Immature natural killer cell (primary cell): ENCODE measurements around the gene MCU. TPM values are rescaled to one million over a fixed set of nuclear protein-coding genes. Genes with fewer than 3 reads are reported as not detected.
"Not testable (repeated sequence)": the region's sequence is repeated elsewhere in the genome, so short reads cannot be mapped to it uniquely, and the experiment has no call there.

ENCODE experiments used
- DNase-seq, 3 donors: peaks; one replicate each; pipeline ENCODE4 v3.0.0; 2022; ENCODE audit warnings: mixed read lengths in 1 of 3
- H3K27ac Mint-ChIP-seq, 6 donors: one replicate each; pipeline ENCODE4 v1.8.0; 2020; ENCODE audit warnings: mixed read lengths in 6 of 6, mild to moderate bottlenecking in 5 of 6, inconsistent platforms in 4 of 6, moderate library complexity in 3 of 6
- H3K27me3 Mint-ChIP-seq, 3 donors: one replicate each; pipeline ENCODE4 v1.8.0; 2020 to 2021; ENCODE audit warnings: low read depth in 3 of 3, mild to moderate bottlenecking in 3 of 3, mixed read lengths in 3 of 3, moderate library complexity in 3 of 3, inconsistent platforms in 1 of 3
- H3K36me3 Mint-ChIP-seq, 3 donors: one replicate each; pipeline ENCODE4 v1.8.0; 2020; ENCODE audit warnings: mixed read lengths in 3 of 3, inconsistent platforms in 2 of 3, mild to moderate bottlenecking in 2 of 3
- H3K4me1 Mint-ChIP-seq, 2 donors: one replicate each; pipeline ENCODE4 v1.8.0; 2020; ENCODE audit warnings: inconsistent platforms in 2 of 2, mild to moderate bottlenecking in 2 of 2, mixed read lengths in 2 of 2, moderate library complexity in 1 of 2
- H3K4me3 Mint-ChIP-seq, 5 donors: one replicate each; pipeline ENCODE4 v1.8.0; 2020; ENCODE audit warnings: mild to moderate bottlenecking in 5 of 5, mixed read lengths in 5 of 5, inconsistent platforms in 3 of 5, moderate library complexity in 3 of 5
- H3K9me3 Mint-ChIP-seq, 6 donors: one replicate each; pipeline ENCODE4 v1.8.0; 2020; ENCODE audit warnings: mild to moderate bottlenecking in 6 of 6, mixed read lengths in 6 of 6, inconsistent platforms in 4 of 6, moderate library complexity in 3 of 6
- polyA plus RNA-seq, 3 donors: library from polyadenylated mRNA; unstranded; fragments of 300-500 nt; fragmentation: Illumina TruSeq; gene quantifications; one replicate each; pipeline ENCODE4 v1.2.3, GENCODE V29; 2021

MCU gene
- polyA plus RNA-seq, 3 donors from 2014 or later, result 9.2 to 11.6 (median 11.5) TPM

- DNase-seq, result no peak
- no peaks in the 10 kb centered on the region for H3K36me3 Mint-ChIP-seq
- H3K9me3 Mint-ChIP-seq, result no peaks in the 10 kb centered on the region
- H3K4me3 Mint-ChIP-seq, result no peak overlapping the region
- no peaks in the 10 kb centered on the region for H3K4me1 Mint-ChIP-seq
- peaks cover 2 to 10% (median 3%) of the 10 kb centered on the region in 3 donors for H3K27me3 Mint-ChIP-seq
- H3K27ac Mint-ChIP-seq, result no peak overlapping the region
These were observed 26.0 kb upstream of the MCU start for GRCh38 chr10:72665925-72666324.

GRCh38 chr10:72667207-72667864 is 24.6 kb upstream of the MCU start:
- no peak overlapping the region for H3K27ac Mint-ChIP-seq
- DNase-seq, result no peak
- H3K4me1 Mint-ChIP-seq, result no peaks in the 10 kb centered on the region
- H3K36me3 Mint-ChIP-seq, result no peaks in the 10 kb centered on the region
- H3K27me3 Mint-ChIP-seq, result peaks cover 2 to 7% (median 3%) of the 10 kb centered on the region in 3 donors
- no peak overlapping the region for H3K4me3 Mint-ChIP-seq
- H3K9me3 Mint-ChIP-seq, result no peaks in the 10 kb centered on the region

- Mint-ChIP-seq H3K27ac (no peak overlapping the region), H3K27me3 (peaks cover 0 to 5% (median under 1%) of the 10 kb centered on the region in 3 donors), H3K4me3 (no peak overlapping the region), H3K9me3 (peaks cover 0 to 2% (median 0%) of the 10 kb centered on the region in 6 donors), H3K36me3 (no peaks in the 10 kb centered on the region), H3K4me1 (no peaks in the 10 kb centered on the region)
- no peak for DNase-seq
These were observed 18.7 kb upstream of the MCU start for GRCh38 chr10:72673280-72673679.

- not testable (repeated sequence) for H3K36me3 Mint-ChIP-seq, H3K27ac Mint-ChIP-seq, H3K9me3 Mint-ChIP-seq
These were observed 17.8 kb upstream of the MCU start for GRCh38 chr10:72674174-72674573.

GRCh38 chr10:72679838-72680241 is 12.1 kb upstream of the MCU start:
- no peak overlapping the region for H3K4me3 Mint-ChIP-seq
- no peaks in the 10 kb centered on the region for H3K9me3 Mint-ChIP-seq
- peaks cover 0 to 3% (median 2%) of the 10 kb centered on the region in 3 donors for H3K27me3 Mint-ChIP-seq
- H3K27ac Mint-ChIP-seq, result no peak overlapping the region
- no peaks in the 10 kb centered on the region for H3K36me3 Mint-ChIP-seq
- no peaks in the 10 kb centered on the region for H3K4me1 Mint-ChIP-seq
- no peak for DNase-seq

More at GRCh38 chr10:72674174-72674573, 17.8 kb upstream of the MCU start:
- not testable (repeated sequence) for H3K4me1 Mint-ChIP-seq, DNase-seq, H3K27me3 Mint-ChIP-seq, H3K4me3 Mint-ChIP-seq

- peaks cover 3 to 5% (median 4%) of the 10 kb centered on the region in 3 donors for H3K27me3 Mint-ChIP-seq
- H3K27ac Mint-ChIP-seq, result no peak overlapping the region
- H3K4me3 Mint-ChIP-seq, result no peak overlapping the region
- DNase-seq, result no peak
- H3K36me3 Mint-ChIP-seq, result peaks cover 0 to 5% (median 0%) of the 10 kb centered on the region in 3 donors
- no peaks in the 10 kb centered on the region for H3K9me3 Mint-ChIP-seq
- no peaks in the 10 kb centered on the region for H3K4me1 Mint-ChIP-seq
These were observed 9.3 kb upstream of the MCU start for GRCh38 chr10:72682638-72683037.

GRCh38 chr10:72685264-72685921 is 6.5 kb upstream of the MCU start:
- H3K36me3 Mint-ChIP-seq, result peaks cover 0 to 5% (median 0%) of the 10 kb centered on the region in 3 donors
- H3K27ac Mint-ChIP-seq, result no peak overlapping the region
- no peak for DNase-seq
- no peaks in the 10 kb centered on the region for H3K4me1 Mint-ChIP-seq
- H3K27me3 Mint-ChIP-seq, result peaks cover 3 to 8% (median 7%) of the 10 kb centered on the region in 3 donors
- H3K4me3 Mint-ChIP-seq, result no peak overlapping the region
- H3K9me3 Mint-ChIP-seq, result no peaks in the 10 kb centered on the region

- DNase-seq, H3K27ac Mint-ChIP-seq, H3K4me1 Mint-ChIP-seq, H3K27me3 Mint-ChIP-seq, H3K9me3 Mint-ChIP-seq, H3K36me3 Mint-ChIP-seq, H3K4me3 Mint-ChIP-seq: not testable (repeated sequence)
These were observed 5.5 kb upstream of the MCU start for GRCh38 chr10:72686430-72686829.

GRCh38 chr10:72687035-72687434 is 4.9 kb upstream of the MCU start:
- DNase-seq, result no peak
- no peak overlapping the region for H3K27ac Mint-ChIP-seq
- peaks cover 5 to 7% of the 10 kb centered on the region in 2 donors for H3K4me1 Mint-ChIP-seq
- H3K4me3 Mint-ChIP-seq, result no peak overlapping the region
- no peaks in the 10 kb centered on the region for H3K9me3 Mint-ChIP-seq
- H3K27me3 Mint-ChIP-seq, result peaks cover 3 to 7% (median 6%) of the 10 kb centered on the region in 3 donors
- peaks cover 0 to 5% (median 0%) of the 10 kb centered on the region in 3 donors for H3K36me3 Mint-ChIP-seq

- H3K9me3 Mint-ChIP-seq, result no peaks in the 10 kb centered on the region
- H3K36me3 Mint-ChIP-seq, result peaks cover 0 to 5% (median 0%) of the 10 kb centered on the region in 3 donors
- H3K4me1 Mint-ChIP-seq, result peaks cover 11 to 14% of the 10 kb centered on the region in 2 donors
- H3K27ac Mint-ChIP-seq, result no peak overlapping the region
- peaks cover 3 to 9% (median 7%) of the 10 kb centered on the region in 3 donors for H3K27me3 Mint-ChIP-seq
- no peak overlapping the region for H3K4me3 Mint-ChIP-seq
- no peak for DNase-seq
These were observed 3.7 kb upstream of the MCU start for GRCh38 chr10:72688208-72688651.

GRCh38 chr10:72689660-72690059 is 2.3 kb upstream of the MCU start:
- no peak overlapping the region for H3K27ac Mint-ChIP-seq
- no peak overlapping the region for H3K4me3 Mint-ChIP-seq
- no peak for DNase-seq
- peaks cover 0 to 9% (median 7%) of the 10 kb centered on the region in 3 donors for H3K27me3 Mint-ChIP-seq
- H3K9me3 Mint-ChIP-seq, result no peaks in the 10 kb centered on the region
- H3K4me1 Mint-ChIP-seq, result peaks cover 18 to 28% of the 10 kb centered on the region in 2 donors
- H3K36me3 Mint-ChIP-seq, result peaks cover 0 to 5% (median 0%) of the 10 kb centered on the region in 3 donors

GRCh38 chr10:72690071-72690755 is 1.7 kb upstream of the MCU start:
- Mint-ChIP-seq H3K9me3 (no peaks in the 10 kb centered on the region), H3K36me3 (peaks cover 0 to 5% (median 0%) of the 10 kb centered on the region in 3 donors), H3K27ac (peak overlapping the region in 1 of 6 donors; percentile 37), H3K27me3 (peaks cover 0 to 9% (median 7%) of the 10 kb centered on the region in 3 donors), H3K4me3 (peak overlapping the region in 2 of 5 donors; percentile 0 to 34), H3K4me1 (peaks cover 21 to 28% of the 10 kb centered on the region in 2 donors)
- DNase-seq, result no peak

GRCh38 chr10:72691470-72691862 is 477 bp upstream of the MCU start:
- Mint-ChIP-seq H3K36me3 (peaks cover 0 to under 1% (median 0%) of the 10 kb centered on the region in 3 donors), H3K9me3 (no peaks in the 10 kb centered on the region), H3K27me3 (peaks cover 0 to 6% (median 5%) of the 10 kb centered on the region in 3 donors), H3K4me3 (peak overlapping the region; percentile 78 to 90 (median 87)), H3K27ac (peak overlapping the region in 5 of 6 donors; percentile 50 to 88 (median 80)), H3K4me1 (peaks cover 21 to 28% of the 10 kb centered on the region in 2 donors)
- no peak for DNase-seq

- DNase-seq, result peak in 1 of 3 donors; percentile 33
- Mint-ChIP-seq H3K27ac (peak overlapping the region; percentile 68 to 77 (median 70)), H3K36me3 (no peaks in the 10 kb centered on the region), H3K9me3 (no peaks in the 10 kb centered on the region), H3K27me3 (peaks cover 0 to 6% (median 2%) of the 10 kb centered on the region in 3 donors), H3K4me3 (peak overlapping the region; percentile 83 to 93 (median 91)), H3K4me1 (peaks cover 21 to 28% of the 10 kb centered on the region in 2 donors)
These were observed 726 bp downstream of the MCU start for GRCh38 chr10:72692744-72692993.
